ENCODE measurements around the gene PPM1K. TPM values are rescaled to one million over a fixed set of nuclear protein-coding genes. Genes with fewer than 3 reads are reported as not detected.

Gene PPM1K
- total and polyA plus RNA-seq, 2 experiments from 2014 or later: 9.1 to 12.0 TPM

GRCh38 chr4:88226143-88226542 is 58.2 kb downstream of the PPM1K start:
- Mint-ChIP-seq H3K9me3 (peaks cover 6% of the 10 kb centered on the region; the same call in 2 of the 3 replicates), H3K27me3 (ENCODE audit: insufficient read depth, low read depth, poor library complexity) (no peaks in the 10 kb centered on the region), H3K4me3 (no peak overlapping the region), H3K27ac (no peak overlapping the region), H3K4me1 (peaks cover 5% of the 10 kb centered on the region; the same call in 2 of the 3 replicates), H3K36me3 (ENCODE audit: low read depth) (peaks cover 5% of the 10 kb centered on the region; the same call in 1 of the 3 replicates)
- no peaks in the 10 kb centered on the region for H3K79me2 ChIP-seq (replicated peaks; ENCODE audit: insufficient read depth)
- H3K4me3 ChIP-seq: no peak overlapping the region
- ATAC-seq (no peak), DNase-seq (ENCODE audit: low spot score) (no peak)
- H3F3A ChIP-seq (replicated peaks; ENCODE audit: low read depth): no peaks in the 10 kb centered on the region
- H3K36me3 ChIP-seq (ENCODE audit: insufficient read depth): no peaks in the 10 kb centered on the region
- H3K9me2 ChIP-seq (ENCODE audit: insufficient read depth): peaks cover 5% of the 10 kb centered on the region; the same call in 1 of the 2 replicates
- TF ChIP-seq JUNB (IDR thresholded peaks at IDR 0.05; ENCODE audit: unreplicated experiment) (no peak), CTCF (conservative IDR thresholded peaks at IDR 0.05; ENCODE audit: low read depth in 2 of 2) (no peak), ETS1 (IDR thresholded peaks at IDR 0.05) (no peak), ZNF331 (CRISPR knock-in tag; IDR thresholded peaks at IDR 0.05; ENCODE audit: low read depth) (no peak), REST (IDR thresholded peaks at IDR 0.05; ENCODE audit: unreplicated experiment) (no peak), EZH2phosphoT487 (IDR thresholded peaks at IDR 0.05; ENCODE audit: unreplicated experiment) (no peak), EZH2 (IDR thresholded peaks at IDR 0.05; ENCODE audit: low read depth, unreplicated experiment) (no peak), NANOG (IDR thresholded peaks at IDR 0.05; ENCODE audit: borderline replicate concordance) (no peak)
- H3K4me1 ChIP-seq (ENCODE audit: insufficient read depth): no peaks in the 10 kb centered on the region
- H3K27me3 ChIP-seq (ENCODE audit: insufficient read depth): no peaks in the 10 kb centered on the region
- H2AFZ ChIP-seq: peak overlapping the region; percentile 23; the same call in 1 of the 2 replicates
- H3K27ac ChIP-seq (ENCODE audit: low read depth): no peak overlapping the region
- H3K4me2 ChIP-seq: no peak overlapping the region
- no peaks in the 10 kb centered on the region for H4K20me1 ChIP-seq (replicated peaks; ENCODE audit: insufficient read depth)

All from GM23338 (cell line).